HepG2 (cell line): ENCODE data around the gene NAA15. TPM values are rescaled to one million over a fixed set of nuclear protein-coding genes. Genes with fewer than 3 reads are reported as not detected.

Experiments
- GABPA ChIP-seq, 2 experiments: IDR thresholded peaks; 2 replicates each; pipeline ENCODE4 v1.6.1; 2011 to 2016; ENCODE audit warnings: low read depth in 2 of 2, low read length in 1 of 2, missing biosample characterization in 1 of 2, missing genetic modification characterization in 1 of 2
- GLI4 ChIP-seq: sonication (generic); formaldehyde crosslinking; IDR thresholded peaks from 2 replicates; pipeline ENCODE4 v1.5.1; 2020; ENCODE audit warnings: missing genetic modification reagents, mild to moderate bottlenecking, moderate library complexity, borderline replicate concordance
- HNF4G ChIP-seq, 2 experiments: sonication (generic) in 1 of 2; formaldehyde crosslinking in 1 of 2; IDR thresholded peaks; 2 replicates each; pipeline versions ENCODE4 v1.4.0 to v1.6.1; 2011 to 2020; ENCODE audit warnings: borderline replicate concordance in 2 of 2, low read depth in 2 of 2, mild to moderate bottlenecking in 2 of 2, low read length in 1 of 2, missing genetic modification reagents in 1 of 2, moderate library complexity in 1 of 2
- KDM5A ChIP-seq: fragments of 200-600 bp; sonication (generic); IDR thresholded peaks from 2 replicates; pipeline ENCODE4 v1.7.0; 2018; ENCODE audit warnings: antibody characterized with exemption, mild to moderate bottlenecking, low read length, borderline replicate concordance
- MAFG ChIP-seq: sonication (generic); formaldehyde crosslinking; IDR thresholded peaks from 2 replicates; pipeline ENCODE4 v1.5.1; 2020; ENCODE audit warnings: mild to moderate bottlenecking, missing genetic modification reagents
- MAZ ChIP-seq, 2 experiments: sonication (generic) in 1 of 2; formaldehyde crosslinking in 1 of 2; IDR thresholded peaks; 2 replicates each; pipeline versions ENCODE4 v1.5.0 to v1.6.1; 2012 to 2020; ENCODE audit warnings: low read depth in 2 of 2, mild to moderate bottlenecking in 2 of 2, borderline replicate concordance in 1 of 2, improper control_type of control experiment in 1 of 2, low read length in 1 of 2, missing genetic modification reagents in 1 of 2, moderate library complexity in 1 of 2
- NR1H2 ChIP-seq: sonication (generic); formaldehyde crosslinking; IDR thresholded peaks from 2 replicates; pipeline ENCODE4 v1.8.1; 2022; ENCODE audit warnings: low read depth, missing genetic modification reagents, borderline replicate concordance
- PAWR ChIP-seq: sonication (generic); formaldehyde crosslinking; IDR thresholded peaks from 2 replicates; pipeline ENCODE4 v1.4.0; 2020; ENCODE audit warnings: missing genetic modification reagents, mild to moderate bottlenecking, borderline replicate concordance
- PHF8 ChIP-seq: sonication (generic); formaldehyde crosslinking; IDR thresholded peaks from 2 replicates; pipeline ENCODE4 v1.5.0; 2020; ENCODE audit warnings: missing genetic modification reagents
- THYN1 ChIP-seq: sonication (generic); formaldehyde crosslinking; IDR thresholded peaks from 2 replicates; pipeline ENCODE4 v1.8.1; 2023; ENCODE audit warnings: low read depth, mild to moderate bottlenecking, moderate library complexity, missing genetic modification reagents, borderline replicate concordance
- ZC3H13 ChIP-seq: sonication (generic); formaldehyde crosslinking; IDR thresholded peaks from 2 replicates; pipeline ENCODE4 v1.8.1; 2023; ENCODE audit warnings: mild to moderate bottlenecking, missing genetic modification reagents, moderate library complexity
- ZNF431 ChIP-seq: sonication (generic); formaldehyde crosslinking; IDR thresholded peaks from 2 replicates; pipeline ENCODE4 v1.9.0; 2022; ENCODE audit warnings: missing genetic modification reagents, low read depth, mild to moderate bottlenecking, borderline replicate concordance
- ZNF879 ChIP-seq: sonication (generic); formaldehyde crosslinking; IDR thresholded peaks from 2 replicates; pipeline ENCODE4 v1.8.1; 2023; ENCODE audit warnings: missing genetic modification reagents
- ZZZ3 ChIP-seq: sonication (generic); formaldehyde crosslinking; IDR thresholded peaks from 2 replicates; pipeline ENCODE4 v1.4.0; 2020; ENCODE audit warnings: missing genetic modification reagents, mild to moderate bottlenecking, borderline replicate concordance
- polyA plus RNA-seq, 8 experiments: library from polyadenylated mRNA; depleted of rRNA in 3 of 8; stranded (reverse) in 7 of 8; unstranded in 1 of 8; fragments of >200 nt; fragmentation: Illumina TruSeq in 4 of 8; extraction: Trizol in 4 of 8; gene quantifications; 2 replicates each; pipeline versions ENCODE4 v1.2.1 to v1.2.3, GENCODE V29; 2011 to 2016; ENCODE audit warnings: low read depth in 4 of 8, missing spikeins in 1 of 8, mixed read lengths in 1 of 8; ENCODE audit not compliant: insufficient read depth in 1 of 8
- total RNA-seq, 5 experiments: library from RNA; depleted of rRNA; stranded (reverse); fragments of >200 nt; fragmentation: Illumina TruSeq; extraction: Trizol; gene quantifications; 2 replicates each; pipeline ENCODE4 v1.2.3, GENCODE V29; 2016; ENCODE audit warnings: low read depth in 1 of 5
- TF ChIP-seq, protein P1 (sequence below): sonication (generic); formaldehyde crosslinking; IDR thresholded peaks from 2 replicates; pipeline ENCODE4 v1.5.1; 2020; ENCODE audit warnings: mild to moderate bottlenecking, missing genetic modification reagents, moderate library complexity
- TF ChIP-seq, protein P2 (sequence below): sonication (generic); formaldehyde crosslinking; IDR thresholded peaks from 2 replicates; pipeline ENCODE4 v1.5.0; 2020; ENCODE audit warnings: mild to moderate bottlenecking, missing genetic modification reagents, borderline replicate concordance

The NAA15 gene
- total and polyA plus RNA-seq, 2 of the 13 experiments (the other 11 are each of a cell fraction or from before 2014, with no cell fraction given) = 6.2 to 50.2 TPM

DNA sequence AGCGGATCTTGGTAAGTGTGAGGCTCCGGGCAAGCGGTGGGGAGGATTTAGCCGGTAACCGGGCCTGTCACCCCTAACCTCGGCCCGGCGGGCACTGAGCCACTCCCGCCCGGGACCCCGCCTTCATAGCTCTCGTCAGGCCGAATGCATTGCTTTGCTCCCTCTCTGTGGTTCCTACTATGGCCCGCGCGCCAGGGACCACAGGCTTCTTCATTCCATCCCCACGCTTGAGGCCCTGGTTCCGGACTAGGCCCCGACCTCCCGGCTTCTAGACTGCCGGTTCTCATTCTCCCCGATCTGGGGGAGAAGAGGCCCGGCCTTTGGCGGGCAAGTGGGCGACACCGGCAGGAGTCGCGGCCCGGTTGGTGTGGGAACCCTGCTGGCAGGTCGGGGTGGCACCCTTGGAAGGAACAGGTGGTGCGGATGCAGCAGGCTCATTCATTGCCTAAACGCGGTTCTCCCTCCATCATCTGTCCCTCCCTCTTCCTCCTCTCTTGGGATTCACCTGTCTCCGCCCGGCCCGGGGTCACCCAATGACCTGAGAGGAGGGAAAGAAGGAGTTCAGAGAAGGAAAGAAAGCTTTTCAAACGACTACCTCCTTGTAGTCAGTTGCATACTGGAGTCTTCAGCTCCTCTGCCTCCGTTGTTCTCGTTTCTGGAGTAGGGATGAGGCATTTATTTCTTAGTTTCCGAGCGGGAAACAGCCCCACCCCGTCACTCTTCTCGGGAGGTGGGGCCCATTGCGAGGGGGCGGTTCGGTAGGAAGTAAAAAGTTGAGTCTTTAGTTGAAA lies 711 bp downstream of the NAA15 start, which contains the start of gene NDUFC1 (continued):
- 0 out of 2 replicates have a peak, but pooled peaks have one; percentile 55 for TF ChIP-seq ZNF879
- no peak for TF ChIP-seq ZZZ3 (CRISPR knock-in tag)
- TF ChIP-seq PHF8 (CRISPR knock-in tag) = peak; percentile 49; the same call in 1 of the 2 replicates
- 0 out of 2 replicates have a peak, but pooled peaks have one; percentile 37 for TF ChIP-seq PAWR (CRISPR knock-in tag)
- no peak for TF ChIP-seq MAFG (CRISPR knock-in tag)
- TF ChIP-seq ZNF431 (CRISPR knock-in tag) = 0 out of 2 replicates have a peak, but pooled peaks have one; percentile 11
- TF ChIP-seq GABPA (IDR thresholded peaks at IDR 0.05; ENCODE audit: low read depth, low read length) = no peak
- peak; percentile 43; the same call in 1 of the 2 replicates for TF ChIP-seq GABPA (CRISPR knock-in tag; IDR thresholded peaks at IDR 0.05; ENCODE audit: low read depth)
- peak; percentile 55; the same call in 1 of the 2 replicates for TF ChIP-seq KDM5A
- TF ChIP-seq, protein P1, sequence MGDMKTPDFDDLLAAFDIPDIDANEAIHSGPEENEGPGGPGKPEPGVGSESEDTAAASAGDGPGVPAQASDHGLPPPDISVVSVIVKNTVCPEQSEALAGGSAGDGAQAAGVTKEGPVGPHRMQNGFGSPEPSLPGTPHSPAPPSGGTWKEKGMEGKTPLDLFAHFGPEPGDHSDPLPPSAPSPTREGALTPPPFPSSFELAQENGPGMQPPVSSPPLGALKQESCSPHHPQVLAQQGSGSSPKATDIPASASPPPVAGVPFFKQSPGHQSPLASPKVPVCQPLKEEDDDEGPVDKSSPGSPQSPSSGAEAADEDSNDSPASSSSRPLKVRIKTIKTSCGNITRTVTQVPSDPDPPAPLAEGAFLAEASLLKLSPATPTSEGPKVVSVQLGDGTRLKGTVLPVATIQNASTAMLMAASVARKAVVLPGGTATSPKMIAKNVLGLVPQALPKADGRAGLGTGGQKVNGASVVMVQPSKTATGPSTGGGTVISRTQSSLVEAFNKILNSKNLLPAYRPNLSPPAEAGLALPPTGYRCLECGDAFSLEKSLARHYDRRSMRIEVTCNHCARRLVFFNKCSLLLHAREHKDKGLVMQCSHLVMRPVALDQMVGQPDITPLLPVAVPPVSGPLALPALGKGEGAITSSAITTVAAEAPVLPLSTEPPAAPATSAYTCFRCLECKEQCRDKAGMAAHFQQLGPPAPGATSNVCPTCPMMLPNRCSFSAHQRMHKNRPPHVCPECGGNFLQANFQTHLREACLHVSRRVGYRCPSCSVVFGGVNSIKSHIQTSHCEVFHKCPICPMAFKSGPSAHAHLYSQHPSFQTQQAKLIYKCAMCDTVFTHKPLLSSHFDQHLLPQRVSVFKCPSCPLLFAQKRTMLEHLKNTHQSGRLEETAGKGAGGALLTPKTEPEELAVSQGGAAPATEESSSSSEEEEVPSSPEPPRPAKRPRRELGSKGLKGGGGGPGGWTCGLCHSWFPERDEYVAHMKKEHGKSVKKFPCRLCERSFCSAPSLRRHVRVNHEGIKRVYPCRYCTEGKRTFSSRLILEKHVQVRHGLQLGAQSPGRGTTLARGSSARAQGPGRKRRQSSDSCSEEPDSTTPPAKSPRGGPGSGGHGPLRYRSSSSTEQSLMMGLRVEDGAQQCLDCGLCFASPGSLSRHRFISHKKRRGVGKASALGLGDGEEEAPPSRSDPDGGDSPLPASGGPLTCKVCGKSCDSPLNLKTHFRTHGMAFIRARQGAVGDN (CRISPR knock-in tag) = peak; percentile 52
- peak; percentile 83; the same call in 1 of the 2 replicates for TF ChIP-seq GLI4 (CRISPR knock-in tag)
- TF ChIP-seq THYN1 (CRISPR knock-in tag) = no peak
- TF ChIP-seq ZC3H13 (CRISPR knock-in tag) = no peak
- TF ChIP-seq, protein P2, sequence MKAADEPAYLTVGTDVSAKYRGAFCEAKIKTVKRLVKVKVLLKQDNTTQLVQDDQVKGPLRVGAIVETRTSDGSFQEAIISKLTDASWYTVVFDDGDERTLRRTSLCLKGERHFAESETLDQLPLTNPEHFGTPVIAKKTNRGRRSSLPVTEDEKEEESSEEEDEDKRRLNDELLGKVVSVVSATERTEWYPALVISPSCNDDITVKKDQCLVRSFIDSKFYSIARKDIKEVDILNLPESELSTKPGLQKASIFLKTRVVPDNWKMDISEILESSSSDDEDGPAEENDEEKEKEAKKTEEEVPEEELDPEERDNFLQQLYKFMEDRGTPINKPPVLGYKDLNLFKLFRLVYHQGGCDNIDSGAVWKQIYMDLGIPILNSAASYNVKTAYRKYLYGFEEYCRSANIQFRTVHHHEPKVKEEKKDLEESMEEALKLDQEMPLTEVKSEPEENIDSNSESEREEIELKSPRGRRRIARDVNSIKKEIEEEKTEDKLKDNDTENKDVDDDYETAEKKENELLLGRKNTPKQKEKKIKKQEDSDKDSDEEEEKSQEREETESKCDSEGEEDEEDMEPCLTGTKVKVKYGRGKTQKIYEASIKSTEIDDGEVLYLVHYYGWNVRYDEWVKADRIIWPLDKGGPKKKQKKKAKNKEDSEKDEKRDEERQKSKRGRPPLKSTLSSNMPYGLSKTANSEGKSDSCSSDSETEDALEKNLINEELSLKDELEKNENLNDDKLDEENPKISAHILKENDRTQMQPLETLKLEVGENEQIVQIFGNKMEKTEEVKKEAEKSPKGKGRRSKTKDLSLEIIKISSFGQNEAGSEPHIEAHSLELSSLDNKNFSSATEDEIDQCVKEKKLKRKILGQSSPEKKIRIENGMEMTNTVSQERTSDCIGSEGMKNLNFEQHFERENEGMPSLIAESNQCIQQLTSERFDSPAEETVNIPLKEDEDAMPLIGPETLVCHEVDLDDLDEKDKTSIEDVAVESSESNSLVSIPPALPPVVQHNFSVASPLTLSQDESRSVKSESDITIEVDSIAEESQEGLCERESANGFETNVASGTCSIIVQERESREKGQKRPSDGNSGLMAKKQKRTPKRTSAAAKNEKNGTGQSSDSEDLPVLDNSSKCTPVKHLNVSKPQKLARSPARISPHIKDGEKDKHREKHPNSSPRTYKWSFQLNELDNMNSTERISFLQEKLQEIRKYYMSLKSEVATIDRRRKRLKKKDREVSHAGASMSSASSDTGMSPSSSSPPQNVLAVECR (CRISPR knock-in tag) = peak; percentile 39; the same call in 1 of the 2 replicates
- no peak for TF ChIP-seq HNF4G (IDR thresholded peaks at IDR 0.05; ENCODE audit: borderline replicate concordance, low read depth, low read length)
- 0 out of 2 replicates have a peak, but pooled peaks have one; percentile 2 for TF ChIP-seq HNF4G (CRISPR knock-in tag; IDR thresholded peaks at IDR 0.05; ENCODE audit: borderline replicate concordance, low read depth)
- no peak for TF ChIP-seq MAZ (IDR thresholded peaks at IDR 0.05; ENCODE audit: borderline replicate concordance, low read depth, low read length)
- no peak for TF ChIP-seq MAZ (CRISPR knock-in tag; IDR thresholded peaks at IDR 0.05; ENCODE audit: low read depth)
- no peak for TF ChIP-seq NR1H2 (CRISPR knock-in tag)
